Right atrium auricular region (tissue), 2 donors: ENCODE measurements around the gene GALNT12. TPM values are rescaled to one million over a fixed set of nuclear protein-coding genes. Genes with fewer than 3 reads are reported as not detected.

Experiments used
- DNase-seq: peaks from one replicate; pipeline ENCODE4 v3.0.0-alpha.2; 2019; ENCODE audit warnings: low spot score
- H3K27ac ChIP-seq, 2 donors: fragments of 200-600 bp; sonication (generic); 1 replicate in 1 of 2; 2 replicates in 1 of 2; pipeline ENCODE4 v1.5.1; 2016 to 2019
- H3K27me3 ChIP-seq, 2 donors: fragments of 200-600 bp; sonication (generic); one replicate each; pipeline versions ENCODE4 v1.5.1 to v1.6.0; 2017 to 2019
- H3K36me3 ChIP-seq: fragments of 200-600 bp; sonication (generic); one replicate; pipeline ENCODE4 v1.5.1; 2016
- H3K4me1 ChIP-seq, 2 donors: fragments of 200-600 bp; sonication (generic); one replicate each; pipeline versions ENCODE4 v1.5.1 to v1.6.0; 2017 to 2019
- H3K4me3 ChIP-seq, 2 donors: fragments of 200-600 bp; sonication (generic); 1 replicate in 1 of 2; 2 replicates in 1 of 2; pipeline ENCODE4 v1.5.1; 2017 to 2019; ENCODE audit warnings: mild to moderate bottlenecking in 1 of 2, moderate library complexity in 1 of 2
- H3K9me3 ChIP-seq, 2 donors: fragments of 200-600 bp; sonication (generic); one replicate each; pipeline ENCODE4 v1.5.1; 2019
- total RNA-seq, 2 donors: library from RNA; depleted of rRNA; stranded (reverse); fragments of >200 nt; gene quantifications; one replicate each; pipeline ENCODE4 v1.1.0, GENCODE V29; 2016
- TF ChIP-seq, protein P1 (sequence below), 2 donors: fragments of 200-600 bp; sonication (generic); IDR thresholded peaks; one replicate each; pipeline ENCODE4 v1.5.1; 2019; ENCODE audit warnings: antibody characterized with exemption in 2 of 2

GALNT12 gene
- total RNA-seq, 2 donors from 2014 or later = 0.33 to 2.7 TPM

DNA sequence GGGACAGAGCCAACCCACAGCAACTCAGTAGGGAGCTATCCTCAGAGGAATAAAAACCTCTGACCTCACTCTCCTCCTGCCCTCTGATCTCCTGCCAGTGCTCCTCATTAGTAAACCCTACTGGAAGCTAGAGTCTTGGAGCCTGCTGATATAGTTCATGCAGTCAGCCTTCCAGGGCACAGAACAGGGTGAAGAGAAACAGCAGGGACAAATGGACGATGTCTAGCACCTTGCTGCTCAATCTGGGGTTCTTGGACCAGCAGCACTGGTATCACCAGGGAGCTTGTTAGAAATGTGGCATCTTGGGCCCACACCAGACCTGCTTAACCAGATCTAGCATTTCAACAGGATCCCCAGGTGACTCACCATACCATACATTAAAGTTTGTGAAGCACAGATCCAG lies 5.5 kb upstream of the GALNT12 start:
- Histone ChIP-seq H3K9me3 (no peaks in the 10 kb centered on the region), H3K27ac (no peak overlapping the region), H3K4me1 (no peaks in the 10 kb centered on the region), H3K36me3 (no peaks in the 10 kb centered on the region), H3K4me3 (no peak overlapping the region), H3K27me3 (no peaks in the 10 kb centered on the region)
- TF ChIP-seq, protein P1, sequence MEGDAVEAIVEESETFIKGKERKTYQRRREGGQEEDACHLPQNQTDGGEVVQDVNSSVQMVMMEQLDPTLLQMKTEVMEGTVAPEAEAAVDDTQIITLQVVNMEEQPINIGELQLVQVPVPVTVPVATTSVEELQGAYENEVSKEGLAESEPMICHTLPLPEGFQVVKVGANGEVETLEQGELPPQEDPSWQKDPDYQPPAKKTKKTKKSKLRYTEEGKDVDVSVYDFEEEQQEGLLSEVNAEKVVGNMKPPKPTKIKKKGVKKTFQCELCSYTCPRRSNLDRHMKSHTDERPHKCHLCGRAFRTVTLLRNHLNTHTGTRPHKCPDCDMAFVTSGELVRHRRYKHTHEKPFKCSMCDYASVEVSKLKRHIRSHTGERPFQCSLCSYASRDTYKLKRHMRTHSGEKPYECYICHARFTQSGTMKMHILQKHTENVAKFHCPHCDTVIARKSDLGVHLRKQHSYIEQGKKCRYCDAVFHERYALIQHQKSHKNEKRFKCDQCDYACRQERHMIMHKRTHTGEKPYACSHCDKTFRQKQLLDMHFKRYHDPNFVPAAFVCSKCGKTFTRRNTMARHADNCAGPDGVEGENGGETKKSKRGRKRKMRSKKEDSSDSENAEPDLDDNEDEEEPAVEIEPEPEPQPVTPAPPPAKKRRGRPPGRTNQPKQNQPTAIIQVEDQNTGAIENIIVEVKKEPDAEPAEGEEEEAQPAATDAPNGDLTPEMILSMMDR (IDR thresholded peaks at IDR 0.05) = no peak
- no peak for DNase-seq

DNA sequence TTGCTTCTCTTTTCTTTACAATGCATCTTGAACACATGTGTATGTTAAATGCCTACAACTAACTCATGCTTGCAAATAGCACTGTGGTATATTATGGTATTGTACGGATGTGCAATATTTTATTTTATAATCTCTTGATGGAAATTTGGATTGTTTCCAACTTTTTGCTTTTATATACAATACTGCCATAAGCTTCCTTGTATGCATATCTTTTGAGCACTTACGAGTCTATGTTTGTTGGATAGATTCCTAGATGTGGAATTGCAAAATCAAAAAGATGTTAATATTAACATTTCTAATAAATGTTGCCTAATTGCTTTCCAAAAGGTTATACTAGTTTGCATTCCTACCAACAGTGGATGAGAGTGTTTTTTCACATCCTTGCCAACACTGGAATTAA lies 3.4 kb upstream of the GALNT12 start:
- Histone ChIP-seq H3K36me3 (no peaks in the 10 kb centered on the region), H3K4me1 (peaks cover 0 to 10% of the 10 kb centered on the region in 2 donors), H3K4me3 (no peak overlapping the region), H3K9me3 (no peaks in the 10 kb centered on the region), H3K27ac (no peak overlapping the region), H3K27me3 (no peaks in the 10 kb centered on the region)
- DNase-seq = no peak
- TF ChIP-seq, protein P1 (IDR thresholded peaks at IDR 0.05) = no peak

DNA sequence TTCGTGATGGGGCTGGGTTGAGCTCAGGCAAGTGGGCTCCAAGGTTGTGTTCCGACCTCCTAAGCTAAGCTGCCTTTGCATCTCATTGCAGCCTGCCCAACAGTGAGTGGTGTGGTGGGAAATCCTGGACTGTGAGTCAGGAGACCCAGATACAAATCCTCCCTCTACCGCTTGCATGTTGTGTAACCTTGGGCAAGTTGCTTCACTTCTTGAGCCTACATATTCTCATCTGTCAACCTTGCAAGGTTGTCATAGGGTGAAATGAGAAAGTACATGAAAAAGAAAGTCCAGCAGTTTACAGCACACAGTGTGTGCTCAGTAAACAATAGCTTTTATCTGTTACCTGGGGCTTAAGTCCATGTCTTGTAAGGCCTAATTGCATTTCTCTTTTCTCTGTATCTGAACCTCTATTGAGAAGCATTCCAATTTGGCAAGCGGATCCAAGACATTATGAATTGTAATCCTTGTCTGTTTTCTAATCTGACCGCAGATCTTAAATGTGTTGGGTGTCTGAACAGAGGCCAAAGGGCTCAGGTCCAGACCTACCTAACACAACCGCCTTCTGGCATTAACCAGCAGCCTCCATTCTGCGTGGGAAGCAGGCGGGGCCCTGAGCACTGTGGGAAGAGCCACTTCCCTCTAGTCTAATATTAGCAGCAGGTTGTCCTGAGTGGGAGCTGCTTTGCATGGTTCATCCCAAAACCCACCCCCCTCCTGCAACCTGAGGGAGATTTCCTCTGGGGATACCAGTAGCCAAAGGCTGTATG lies 1.8 kb upstream of the GALNT12 start:
- H3K36me3 ChIP-seq = no peaks in the 10 kb centered on the region
- peaks cover 0 to 10% of the 10 kb centered on the region in 2 donors for H3K4me1 ChIP-seq
- no peak for DNase-seq
- H3K27me3 ChIP-seq = no peaks in the 10 kb centered on the region
- no peak overlapping the region for H3K27ac ChIP-seq
- H3K9me3 ChIP-seq = no peaks in the 10 kb centered on the region
- H3K4me3 ChIP-seq = no peak overlapping the region
- TF ChIP-seq, protein P1 (IDR thresholded peaks at IDR 0.05) = no peak

DNA sequence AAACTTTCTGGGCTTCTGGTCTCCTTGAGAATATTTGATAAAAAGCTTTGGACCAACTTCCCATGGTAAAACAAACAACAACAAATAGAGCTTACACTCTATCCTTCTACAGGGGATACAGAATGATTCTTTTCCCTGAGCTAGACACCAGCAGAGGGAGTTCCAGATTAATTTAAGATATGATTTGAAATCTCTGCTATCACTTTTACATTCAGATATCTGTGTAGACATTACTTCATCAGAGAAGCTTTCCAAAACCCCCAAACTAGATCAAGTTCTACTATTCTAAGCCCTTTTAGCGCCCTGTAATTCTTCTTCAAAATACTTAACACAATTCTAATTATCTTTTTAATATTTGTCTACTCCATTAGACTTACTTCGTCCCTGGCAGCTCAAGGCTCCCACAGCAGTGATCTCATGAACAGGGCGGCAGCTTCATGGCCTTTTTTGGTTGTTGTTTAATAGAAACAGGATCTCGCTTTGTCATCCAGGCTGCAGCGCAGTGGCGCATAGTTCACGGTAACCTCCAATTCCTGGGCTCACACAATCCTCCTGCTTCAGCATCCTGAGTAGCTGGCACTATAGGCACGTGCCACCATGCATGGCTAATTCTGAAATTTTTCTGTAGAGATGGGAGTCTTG lies 955 bp upstream of the GALNT12 start:
- H3K4me1 ChIP-seq = peaks cover 0 to 10% of the 10 kb centered on the region in 2 donors
- H3K9me3 ChIP-seq = no peaks in the 10 kb centered on the region
- H3K27me3 ChIP-seq = no peaks in the 10 kb centered on the region
- no peak overlapping the region for H3K27ac ChIP-seq
- TF ChIP-seq, protein P1 (IDR thresholded peaks at IDR 0.05) = no peak
- H3K36me3 ChIP-seq = no peaks in the 10 kb centered on the region
- H3K4me3 ChIP-seq = no peak overlapping the region
- no peak for DNase-seq

DNA sequence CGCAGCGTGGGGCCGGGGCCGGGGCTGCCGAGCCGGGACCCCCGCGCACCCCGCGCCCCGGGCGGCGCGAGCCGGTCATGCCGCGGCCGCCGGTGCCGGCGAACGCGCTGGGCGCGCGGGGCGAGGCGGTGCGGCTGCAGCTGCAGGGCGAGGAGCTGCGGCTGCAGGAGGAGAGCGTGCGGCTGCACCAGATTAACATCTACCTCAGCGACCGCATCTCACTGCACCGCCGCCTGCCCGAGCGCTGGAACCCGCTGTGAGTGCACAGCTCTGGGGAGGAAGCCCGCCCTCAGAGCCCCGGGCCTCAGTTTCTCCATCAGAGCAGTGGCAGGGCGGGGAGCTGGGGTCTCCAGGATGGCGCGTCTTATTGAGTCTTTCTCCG lies 335 bp downstream of the GALNT12 start:
- no peaks in the 10 kb centered on the region for H3K9me3 ChIP-seq
- H3K27me3 ChIP-seq = no peaks in the 10 kb centered on the region
- H3K4me1 ChIP-seq = peaks cover 0 to 10% of the 10 kb centered on the region in 2 donors
- H3K36me3 ChIP-seq = no peaks in the 10 kb centered on the region
- TF ChIP-seq, protein P1 (IDR thresholded peaks at IDR 0.05) = no peak
- H3K27ac ChIP-seq = no peak overlapping the region
- DNase-seq = no peak
- H3K4me3 ChIP-seq = peak overlapping the region; percentile 35 to 55
